IMR-90 (cell line): ENCODE measurements around the gene C3orf49. TPM values are rescaled to one million over a fixed set of nuclear protein-coding genes. Genes with fewer than 3 reads are reported as not detected.

ENCODE experiments used
- ATAC-seq: fragments of 200-7000 bp; cut with Tn5 transposase; 2 replicates; pipeline ENCODE4 v1.9.1; 2020; ENCODE audit warnings: low read depth, mild to moderate bottlenecking, moderate library complexity
- BruUV-seq: library from RNA; stranded (reverse); fragments of 400-500 nt; replicated peaks from 2 replicates; lab custom pipeline; 2021; lab: Mats Ljungman, UMichigan
- CTCF ChIA-PET: fragments of 300-600 bp; formaldehyde crosslinking; extraction: SDS; loops from one replicate; lab custom pipeline; 2021; ENCODE audit warnings: antibody characterized with exemption; lab: Yijun Ruan, JAX
- POLR2A ChIA-PET: fragments of 300-600 bp; sonication (Branson Sonifier 250); formaldehyde crosslinking; loops from one replicate; lab custom pipeline; 2022; ENCODE audit warnings: antibody characterized with exemption; ENCODE audit not compliant: unreplicated experiment; lab: Charles Lee
- DNase-seq: peaks from one replicate; pipeline ENCODE4 v3.0.0; 2013
- H2AFZ ChIP-seq: replicated peaks from 2 replicates; pipeline ENCODE3; 2013; ENCODE audit warnings: low read length, mild to moderate bottlenecking; ENCODE audit not compliant: poor library complexity
- H2AK5ac ChIP-seq: 2 replicates; pipeline ENCODE4 v1.6.1; 2013; ENCODE audit warnings: low read depth, low read length, inconsistent platforms
- H2AK9ac ChIP-seq: replicated peaks from 2 replicates; pipeline ENCODE3; 2013; ENCODE audit warnings: mild to moderate bottlenecking, low read depth, low read length, moderate library complexity; ENCODE audit not compliant: poor library complexity
- H2BK120ac ChIP-seq: 2 replicates; pipeline ENCODE4 v1.6.1; 2013; ENCODE audit warnings: low read depth, low read length, inconsistent platforms
- H2BK15ac ChIP-seq: 3 replicates; pipeline ENCODE4 v1.6.1; 2013; ENCODE audit warnings: low read depth, low read length, inconsistent platforms
- H2BK20ac ChIP-seq: 2 replicates; pipeline ENCODE4 v1.6.1; 2013; ENCODE audit warnings: low read depth, mild to moderate bottlenecking, inconsistent platforms, low read length, moderate library complexity
- H2BK5ac ChIP-seq: 2 replicates; pipeline ENCODE4 v1.6.1; 2013; ENCODE audit warnings: mild to moderate bottlenecking, low read depth, low read length, inconsistent platforms; ENCODE audit not compliant: poor library complexity, severe bottlenecking
- H3K14ac ChIP-seq: replicated peaks from 2 replicates; pipeline ENCODE4 v1.6.1; 2013; ENCODE audit warnings: low read depth, low read length, inconsistent platforms
- H3K18ac ChIP-seq: 2 replicates; pipeline ENCODE4 v1.6.1; 2013; ENCODE audit warnings: low read depth, low read length, control low read depth
- H3K23ac ChIP-seq: 2 replicates; pipeline ENCODE4 v1.6.1; 2013; ENCODE audit warnings: low read depth, low read length, inconsistent platforms
- H3K27ac ChIP-seq: 2 replicates; pipeline ENCODE4 v1.5.1; 2013; ENCODE audit warnings: mild to moderate bottlenecking, control low read depth, low read length; ENCODE audit not compliant: insufficient read depth
- H3K27me3 ChIP-seq: 2 replicates; pipeline ENCODE4 v1.6.1; 2013; ENCODE audit warnings: low read length; ENCODE audit not compliant: control insufficient read depth, insufficient read depth
- H3K36me3 ChIP-seq: 2 replicates; pipeline ENCODE4 v1.6.1; 2013; ENCODE audit warnings: low read length, mixed read lengths; ENCODE audit not compliant: control insufficient read depth, insufficient read depth
- H3K4ac ChIP-seq: 2 replicates; pipeline ENCODE4 v1.6.1; 2013; ENCODE audit warnings: low read depth, low read length, inconsistent platforms
- H3K4me1 ChIP-seq: 2 replicates; pipeline ENCODE4 v1.6.1; 2013; ENCODE audit warnings: low read length, mixed read lengths; ENCODE audit not compliant: control insufficient read depth, insufficient read depth
- H3K4me2 ChIP-seq: 2 replicates; pipeline ENCODE4 v1.6.1; 2013; ENCODE audit warnings: low read depth, mild to moderate bottlenecking, control low read depth, low read length, moderate library complexity
- H3K4me3 ChIP-seq: 2 replicates; pipeline ENCODE4 v1.5.1; 2013; ENCODE audit warnings: low read depth, mild to moderate bottlenecking, control low read depth, low read length, moderate library complexity; ENCODE audit not compliant: insufficient read depth
- H3K56ac ChIP-seq: 2 replicates; pipeline ENCODE4 v1.6.1; 2013; ENCODE audit warnings: low read length, inconsistent platforms; ENCODE audit not compliant: insufficient read depth; ENCODE audit errors: extremely low read depth
- H3K79me1 ChIP-seq, 2 experiments: 2 replicates each; pipeline ENCODE4 v1.6.1; 2013; ENCODE audit warnings: low read length in 2 of 2, inconsistent platforms in 1 of 2, low read depth in 1 of 2
- H3K9ac ChIP-seq: 2 replicates; pipeline ENCODE4 v1.6.1; 2013; ENCODE audit warnings: low read depth, low read length, control low read depth
- H3K9me1 ChIP-seq: 2 replicates; pipeline ENCODE4 v1.6.1; 2013; ENCODE audit warnings: low read length, inconsistent platforms; ENCODE audit not compliant: insufficient read depth
- H3K9me3 ChIP-seq: 2 replicates; pipeline ENCODE4 v1.6.1; 2013; ENCODE audit warnings: low read length; ENCODE audit not compliant: control insufficient read depth, insufficient read depth
- H4K20me1 ChIP-seq: 2 replicates; pipeline ENCODE4 v1.6.1; 2013; ENCODE audit warnings: low read length, inconsistent platforms; ENCODE audit not compliant: insufficient read depth
- H4K5ac ChIP-seq: 2 replicates; pipeline ENCODE4 v1.6.1; 2013; ENCODE audit warnings: mild to moderate bottlenecking, low read depth, low read length, control low read depth
- H4K8ac ChIP-seq, 2 experiments: 2 replicates each; pipeline ENCODE4 v1.6.1; 2013; ENCODE audit warnings: low read depth in 2 of 2, low read length in 2 of 2, control low read depth in 1 of 2, inconsistent platforms in 1 of 2
- H4K91ac ChIP-seq: 2 replicates; pipeline ENCODE4 v1.6.1; 2013; ENCODE audit warnings: low read depth, low read length, inconsistent platforms; ENCODE audit not compliant: insufficient read depth
- BHLHE40 ChIP-seq: fragments of 150-350 bp; IDR thresholded peaks from 2 replicates; pipeline ENCODE4 v1.6.1; 2016; ENCODE audit warnings: mild to moderate bottlenecking, low read depth, low read length
- CHD1 ChIP-seq: IDR thresholded peaks from 2 replicates; pipeline ENCODE4 v1.6.1; 2012; ENCODE audit warnings: low read depth, low read length, improper control_type of control experiment
- ELK1 ChIP-seq: fragments of 150-350 bp; IDR thresholded peaks from 2 replicates; pipeline ENCODE4 v1.6.1; 2016; ENCODE audit warnings: low read depth, mild to moderate bottlenecking, low read length, moderate library complexity, borderline replicate concordance
- FOS ChIP-seq: fragments of 150-350 bp; IDR thresholded peaks from 2 replicates; pipeline ENCODE4 v1.6.1; 2016; ENCODE audit warnings: low read depth, low read length
- MAFK ChIP-seq: IDR thresholded peaks from 2 replicates; pipeline ENCODE4 v1.6.1; 2012; ENCODE audit warnings: low read depth, low read length, improper control_type of control experiment
- MXI1 ChIP-seq: IDR thresholded peaks from 2 replicates; pipeline ENCODE4 v1.6.1; 2012; ENCODE audit warnings: low read depth, mild to moderate bottlenecking, low read length, moderate library complexity, borderline replicate concordance
- NFE2L2 ChIP-seq: fragments of 150-350 bp; IDR thresholded peaks from 2 replicates; pipeline ENCODE4 v1.6.1; 2016; ENCODE audit warnings: low read depth, mild to moderate bottlenecking, low read length
- POLR2A ChIP-seq: IDR thresholded peaks from 2 replicates; pipeline ENCODE4 v1.6.1; 2012; ENCODE audit warnings: mild to moderate bottlenecking, low read depth, low read length
- RAD21 ChIP-seq: IDR thresholded peaks from 2 replicates; pipeline ENCODE4 v1.6.1; 2012; ENCODE audit warnings: low read length, improper control_type of control experiment
- RCOR1 ChIP-seq: IDR thresholded peaks from 2 replicates; pipeline ENCODE4 v1.6.1; 2012; ENCODE audit warnings: mild to moderate bottlenecking, low read length, improper control_type of control experiment; ENCODE audit not compliant: insufficient replicate concordance
- RFX5 ChIP-seq: IDR thresholded peaks from 2 replicates; pipeline ENCODE4 v1.8.0; 2012; ENCODE audit warnings: low read depth, mild to moderate bottlenecking, low read length, moderate library complexity
- USF2 ChIP-seq: fragments of 150-350 bp; IDR thresholded peaks from 2 replicates; pipeline ENCODE4 v1.6.1; 2017; ENCODE audit warnings: mild to moderate bottlenecking, antibody characterized with exemption, low read length, low read depth
- WGBS, 2 experiments: methylation state at CpG; one replicate each; pipeline versions ENCODE4 v1.1.5 to v1.1.7; 2013; ENCODE audit warnings: missing lambda C conversion rate in 2 of 2; ENCODE audit not compliant: insufficient read length in 1 of 2; ENCODE audit errors: extremely low coverage in 2 of 2; 5-methylcytosine and 5-hydroxymethylcytosine counted together
- dilution Hi-C: fragments of 300-500 bp; cut with HindIII; formaldehyde crosslinking; loops from one replicate; pipeline ENCODE4 v1.14.3; 2018; ENCODE audit warnings: low sequenced_read_pairs; ENCODE audit not compliant: unreplicated experiment
- in situ Hi-C: fragments of 300-500 bp; cut with MboI; formaldehyde crosslinking; loops from 3 replicates; pipeline ENCODE4 v1.14.3; 2019; ENCODE audit warnings: low sequenced_read_pairs, inconsistent platforms, mixed read lengths
- intact Hi-C: fragments of 100-400 bp; cut with micrococcal nuclease; formaldehyde crosslinking; loops from 2 replicates; pipeline ENCODE4 v1.10.0; 2022
- polyA plus RNA-seq, 3 experiments: library from polyadenylated mRNA; depleted of rRNA; stranded (reverse); fragments of >200 nt; gene quantifications; 2 replicates each; pipeline ENCODE4 v1.2.3, GENCODE V29; 2012; ENCODE audit warnings: low replicate concordance in 1 of 3
- total RNA-seq: library from RNA; depleted of rRNA; stranded (reverse); fragments of >200 nt; gene quantifications from 2 replicates; pipeline ENCODE4 v1.2.3, GENCODE V29; 2012

C3orf49 gene
- total and polyA plus RNA-seq, 2 of the 4 experiments (the other 2 are of a cell fraction) = not detected

DNA sequence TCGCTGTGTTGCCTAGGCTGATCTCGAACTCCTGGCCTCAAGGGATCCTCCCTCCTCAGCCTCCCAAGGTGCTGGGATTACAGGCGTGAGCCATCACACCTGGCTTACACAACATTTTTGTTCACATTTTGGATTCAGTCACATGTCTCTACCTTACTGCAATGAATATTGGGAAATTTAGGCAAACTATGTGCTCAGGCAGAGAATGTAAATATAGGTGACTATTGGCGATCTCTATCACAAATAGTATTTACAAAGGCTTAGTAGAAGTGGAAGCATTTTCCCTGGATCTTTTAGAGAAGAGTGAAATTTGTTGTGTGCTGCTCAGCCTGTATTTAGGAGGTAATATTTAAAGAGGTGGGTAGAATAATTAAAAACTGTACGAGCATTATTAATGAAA lies 72.4 kb downstream of the C3orf49 start:
- no peak overlapping the region for H3K56ac ChIP-seq
- H3K9ac ChIP-seq = no peak overlapping the region
- H2AFZ ChIP-seq = no peak overlapping the region
- no peak overlapping the region for H2BK5ac ChIP-seq
- peaks cover 3% of the 10 kb centered on the region for H3K9me1 ChIP-seq
- ATAC-seq (no peak), DNase-seq (no peak)
- H3K14ac ChIP-seq = no peak overlapping the region
- H3K4me2 ChIP-seq = no peak overlapping the region
- CTCF ChIA-PET = no interaction called here
- TF ChIP-seq RAD21 = no peak
- no peak for TF ChIP-seq ELK1
- TF ChIP-seq RFX5 = no peak
- no peak for TF ChIP-seq USF2
- no peak for TF ChIP-seq POLR2A
- TF ChIP-seq CHD1 = no peak
- no peak for TF ChIP-seq MAFK
- TF ChIP-seq NFE2L2 = no peak
- no peak for TF ChIP-seq MXI1
- no peak for TF ChIP-seq RCOR1
- TF ChIP-seq BHLHE40 = no peak
- no peak for TF ChIP-seq FOS
- H4K8ac ChIP-seq = no peak overlapping the region
- BruUV-seq = no TSS peak
- no peak overlapping the region for H2AK9ac ChIP-seq
- H2BK15ac ChIP-seq = no peak overlapping the region
- no peak overlapping the region for H3K18ac ChIP-seq
- intact Hi-C loops (no loop called here), dilution Hi-C loops (no loop called here), in situ Hi-C loops (no loop called here)
- WGBS, 2 experiments = no CpG with 5 or more reads among the region's 5 CpGs
- no peaks in the 10 kb centered on the region for H3K27me3 ChIP-seq
- H3K9me3 ChIP-seq = no peaks in the 10 kb centered on the region
- POLR2A ChIA-PET = no interaction called here
- no peak overlapping the region for H4K91ac ChIP-seq
- H2BK20ac ChIP-seq = no peak overlapping the region
- H3K4me1 ChIP-seq = peaks cover 3% of the 10 kb centered on the region
- no peak overlapping the region for H4K5ac ChIP-seq
- no peak overlapping the region for H2AK5ac ChIP-seq
- no peak overlapping the region for H3K4me3 ChIP-seq
- H3K27ac ChIP-seq = no peak overlapping the region
- no peak overlapping the region for H2BK120ac ChIP-seq
- no peaks in the 10 kb centered on the region for H3K36me3 ChIP-seq
- no peak overlapping the region for H3K23ac ChIP-seq
- peaks cover 15% of the 10 kb centered on the region; the same call in 1 of the 2 replicates for H4K20me1 ChIP-seq
- H3K4ac ChIP-seq = no peak overlapping the region
- peaks cover 16 to 53% of the 10 kb centered on the region in 2 experiments; a peak in 3 of 4 replicates for H3K79me1 ChIP-seq
